Measurements from ENCODE around the gene TMEM131.

The TMEM131 gene

DNA sequence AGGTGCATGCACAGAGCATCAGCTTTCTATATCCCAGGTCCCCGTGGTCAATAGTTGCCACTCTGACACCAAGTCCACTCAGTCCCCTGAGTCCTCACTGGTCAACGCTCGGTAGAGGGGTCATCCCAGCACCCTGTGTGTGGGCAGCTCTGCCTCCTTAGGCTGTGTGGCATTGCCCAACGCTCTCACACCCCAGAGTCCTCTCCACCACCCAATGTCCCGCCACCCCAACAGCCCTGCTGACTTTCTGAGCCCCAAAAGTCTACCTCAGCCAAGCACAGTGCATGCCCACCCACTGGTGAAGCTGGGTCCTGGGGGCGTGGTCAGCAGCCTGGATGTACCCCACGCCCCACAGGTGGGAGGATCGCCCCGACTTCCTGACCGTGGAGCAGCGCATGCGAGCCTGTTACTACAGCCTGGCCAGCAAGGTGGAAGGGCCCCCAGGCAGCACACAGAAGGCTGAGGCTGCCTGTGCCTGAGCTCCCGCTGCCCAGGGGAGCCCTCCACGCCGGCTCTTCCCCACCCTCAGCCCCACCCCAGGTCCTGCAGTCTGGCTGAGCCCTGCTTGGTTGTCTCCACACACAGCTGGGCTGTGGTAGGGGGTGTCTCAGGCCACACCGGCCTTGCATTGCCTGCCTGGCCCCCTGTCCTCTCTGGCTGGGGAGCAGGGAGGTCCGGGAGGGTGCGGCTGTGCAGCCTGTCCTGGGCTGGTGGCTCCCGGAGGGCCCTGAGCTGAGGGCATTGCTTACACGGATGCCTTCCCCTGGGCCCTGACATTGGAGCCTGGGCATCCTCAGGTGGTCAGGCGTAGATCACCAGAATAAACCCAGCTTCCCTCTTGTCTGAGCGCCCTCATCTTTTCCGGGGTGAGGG lies 256.5 kb downstream of the TMEM131 start:
- DNase-seq (ENCODE audit: low read depth) = no peak

DNA sequence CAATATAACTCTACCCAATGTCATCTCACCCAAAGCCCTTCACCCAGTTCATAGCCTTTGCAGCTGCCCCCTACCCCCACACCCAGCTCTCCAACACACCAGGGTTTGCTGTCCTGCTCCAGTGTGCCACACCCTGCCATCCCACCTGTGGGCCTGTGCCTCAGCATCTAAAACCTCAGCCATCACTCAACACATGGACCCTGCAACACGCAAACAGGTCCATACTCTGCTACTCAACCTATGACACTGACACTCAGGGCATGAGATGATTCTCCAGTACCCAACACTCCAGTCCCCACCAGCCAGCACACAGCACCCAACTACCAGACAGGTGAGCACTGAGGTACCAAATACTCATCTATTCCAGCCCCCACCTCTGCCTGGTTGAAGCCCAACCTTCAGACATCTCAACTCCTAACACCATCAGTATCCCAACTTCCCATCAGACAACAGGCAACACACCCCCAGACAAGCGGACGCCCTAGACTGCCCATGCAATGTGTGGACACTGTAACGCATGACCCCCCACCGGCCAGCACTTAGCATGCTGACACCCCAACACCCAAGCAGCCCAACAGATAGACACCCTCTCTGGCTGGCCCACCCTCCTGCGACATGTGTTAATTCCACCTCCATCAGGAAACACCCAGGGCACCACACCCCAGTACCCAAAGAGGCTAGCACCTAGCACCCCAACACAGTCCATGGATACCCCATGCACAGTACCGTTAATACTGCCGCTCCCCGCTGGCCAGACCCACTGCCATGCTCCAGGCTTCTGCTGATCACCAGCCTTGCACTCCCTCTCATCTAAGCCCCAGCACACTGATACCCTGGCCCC lies 257.3 kb downstream of the TMEM131 start:
- DNase-seq (ENCODE audit: low read depth) = no peak

DNA sequence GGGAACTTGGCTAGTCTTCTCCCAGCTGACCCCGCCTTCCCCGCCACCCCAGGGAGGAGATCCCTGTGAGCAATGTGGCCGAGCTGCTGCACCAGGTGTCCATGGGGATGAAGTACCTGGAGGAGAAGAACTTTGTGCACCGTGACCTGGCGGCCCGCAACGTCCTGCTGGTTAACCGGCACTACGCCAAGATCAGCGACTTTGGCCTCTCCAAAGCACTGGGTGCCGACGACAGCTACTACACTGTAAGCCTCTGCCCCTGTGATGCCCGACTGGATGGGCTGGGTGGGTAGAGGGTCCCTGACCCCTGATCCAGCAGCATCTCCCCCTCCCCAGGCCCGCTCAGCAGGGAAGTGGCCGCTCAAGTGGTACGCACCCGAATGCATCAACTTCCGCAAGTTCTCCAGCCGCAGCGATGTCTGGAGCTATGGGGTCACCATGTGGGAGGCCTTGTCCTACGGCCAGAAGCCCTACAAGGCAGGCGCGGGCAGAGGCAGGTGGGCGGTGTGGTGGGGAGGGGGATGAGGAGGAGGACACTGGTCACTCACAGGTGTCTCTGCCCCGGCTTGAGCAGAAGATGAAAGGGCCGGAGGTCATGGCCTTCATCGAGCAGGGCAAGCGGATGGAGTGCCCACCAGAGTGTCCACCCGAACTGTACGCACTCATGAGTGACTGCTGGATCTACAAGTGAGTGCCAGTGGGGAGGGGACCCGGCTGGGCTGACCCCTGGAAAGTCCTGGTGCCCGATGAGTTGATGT lies 258.1 kb downstream of the TMEM131 start:
- no peak for DNase-seq (ENCODE audit: low read depth)

DNA sequence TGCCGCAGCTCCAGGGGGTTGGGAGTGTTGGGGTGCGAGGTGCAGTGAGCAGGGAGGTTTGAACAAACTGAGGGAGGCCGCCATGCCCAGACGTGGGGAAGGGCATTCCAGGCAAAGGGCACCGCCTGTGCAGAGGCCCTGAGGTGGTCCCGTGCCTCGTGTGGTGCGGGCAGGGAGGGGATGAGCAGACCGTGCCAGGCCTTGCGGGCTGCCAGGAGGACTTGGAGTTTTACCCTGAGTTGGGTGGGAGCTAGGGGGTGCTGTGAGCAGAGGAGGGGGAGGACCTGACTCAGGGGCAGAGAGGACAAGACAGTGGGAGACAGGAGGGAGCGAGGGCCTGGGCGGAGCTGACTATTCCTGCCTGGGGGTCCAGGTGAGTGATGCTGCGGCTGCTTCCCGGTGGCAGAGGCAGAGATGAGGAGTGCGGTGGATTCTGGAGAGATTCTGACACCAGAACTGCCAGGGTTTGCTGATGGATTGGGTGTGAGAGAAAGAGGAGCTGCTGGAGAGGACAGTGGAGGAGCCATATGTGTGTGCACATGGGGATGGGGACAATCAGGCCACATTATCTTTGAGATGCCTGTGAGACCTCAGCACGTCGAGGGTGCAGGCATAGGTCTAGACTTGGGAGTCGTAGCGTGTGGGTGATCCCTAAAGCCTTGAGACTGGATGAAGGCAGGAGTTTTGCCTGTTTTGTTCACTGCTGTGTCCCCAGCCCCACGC lies 259.0 kb downstream of the TMEM131 start:
- DNase-seq (ENCODE audit: low read depth) = no peak

DNA sequence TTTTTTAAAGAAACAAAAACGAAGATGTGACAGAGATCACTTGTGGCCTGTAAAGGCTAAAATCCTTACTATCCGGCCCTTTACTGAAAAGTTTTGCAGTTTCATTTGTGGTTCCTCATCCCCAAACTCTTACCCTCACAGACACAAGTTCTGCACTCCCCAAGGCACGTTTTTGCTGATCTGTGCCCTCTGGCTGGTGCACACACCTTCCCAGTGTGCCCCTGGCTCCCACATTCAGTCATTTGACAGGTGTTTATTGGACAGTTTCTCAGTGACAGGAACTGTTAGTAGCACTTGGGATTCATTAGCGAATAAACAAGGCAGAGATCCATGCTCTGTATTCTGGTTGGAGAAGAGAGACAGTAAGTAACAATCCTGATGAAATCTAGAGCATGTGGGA lies 259.6 kb downstream of the TMEM131 start:
- no peak for DNase-seq (ENCODE audit: low read depth)

DNA sequence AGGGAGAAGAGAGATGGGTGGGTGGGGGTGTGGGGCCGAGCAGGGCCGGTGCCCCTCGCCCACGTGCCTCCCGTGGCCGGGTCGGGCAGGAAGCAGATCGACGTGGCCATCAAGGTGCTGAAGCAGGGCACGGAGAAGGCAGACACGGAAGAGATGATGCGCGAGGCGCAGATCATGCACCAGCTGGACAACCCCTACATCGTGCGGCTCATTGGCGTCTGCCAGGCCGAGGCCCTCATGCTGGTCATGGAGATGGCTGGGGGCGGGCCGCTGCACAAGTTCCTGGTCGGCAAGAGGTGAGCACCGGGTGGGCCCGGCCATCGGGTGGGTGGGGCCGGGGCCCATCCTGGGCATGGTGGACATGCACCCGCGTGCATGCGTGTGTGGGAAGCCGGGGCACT lies 260.6 kb downstream of the TMEM131 start:
- no peak for DNase-seq (ENCODE audit: low read depth)

DNA sequence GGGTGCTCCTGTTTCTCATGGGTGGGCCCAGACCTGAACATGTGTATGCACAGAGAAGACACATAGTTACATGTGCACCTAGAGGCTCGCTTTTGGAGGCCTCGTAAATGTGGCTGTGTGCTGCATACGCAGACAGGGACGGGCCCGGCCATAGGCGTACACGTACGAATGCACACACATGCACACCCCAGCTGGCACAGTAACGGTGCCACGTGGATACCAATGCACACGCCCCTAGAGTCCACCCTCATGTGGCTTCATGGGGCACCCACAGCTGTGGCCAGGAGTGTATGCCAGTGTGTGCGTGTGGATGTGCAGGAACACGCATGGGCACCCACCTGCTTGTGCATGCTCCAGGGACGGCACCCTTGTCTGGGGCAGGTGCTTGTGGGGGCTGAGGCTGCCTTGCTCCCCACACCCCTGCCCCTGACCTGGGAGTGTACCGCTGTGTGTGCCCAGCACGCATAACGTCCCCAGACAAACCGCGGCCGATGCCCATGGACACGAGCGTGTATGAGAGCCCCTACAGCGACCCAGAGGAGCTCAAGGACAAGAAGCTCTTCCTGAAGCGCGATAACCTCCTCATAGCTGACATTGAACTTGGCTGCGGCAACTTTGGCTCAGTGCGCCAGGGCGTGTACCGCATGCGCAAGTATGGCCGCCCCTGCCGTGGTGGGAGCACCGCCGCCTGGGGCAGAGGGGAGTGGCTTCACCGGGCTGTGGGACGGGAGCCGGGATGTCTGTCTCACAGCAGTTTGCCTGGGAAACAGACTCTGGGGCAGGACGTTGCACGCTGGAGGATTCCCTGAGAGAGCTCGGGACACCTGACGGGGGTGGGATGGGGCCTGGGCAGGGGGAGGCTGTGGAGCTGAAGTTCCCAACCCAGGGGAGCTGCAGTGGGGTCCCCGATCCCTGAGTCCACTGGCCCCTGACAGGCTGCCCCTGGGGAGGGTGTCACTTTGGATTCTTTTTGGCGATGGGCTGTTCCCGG lies 261.4 kb downstream of the TMEM131 start:
- DNase-seq (ENCODE audit: low read depth) = no peak

DNA sequence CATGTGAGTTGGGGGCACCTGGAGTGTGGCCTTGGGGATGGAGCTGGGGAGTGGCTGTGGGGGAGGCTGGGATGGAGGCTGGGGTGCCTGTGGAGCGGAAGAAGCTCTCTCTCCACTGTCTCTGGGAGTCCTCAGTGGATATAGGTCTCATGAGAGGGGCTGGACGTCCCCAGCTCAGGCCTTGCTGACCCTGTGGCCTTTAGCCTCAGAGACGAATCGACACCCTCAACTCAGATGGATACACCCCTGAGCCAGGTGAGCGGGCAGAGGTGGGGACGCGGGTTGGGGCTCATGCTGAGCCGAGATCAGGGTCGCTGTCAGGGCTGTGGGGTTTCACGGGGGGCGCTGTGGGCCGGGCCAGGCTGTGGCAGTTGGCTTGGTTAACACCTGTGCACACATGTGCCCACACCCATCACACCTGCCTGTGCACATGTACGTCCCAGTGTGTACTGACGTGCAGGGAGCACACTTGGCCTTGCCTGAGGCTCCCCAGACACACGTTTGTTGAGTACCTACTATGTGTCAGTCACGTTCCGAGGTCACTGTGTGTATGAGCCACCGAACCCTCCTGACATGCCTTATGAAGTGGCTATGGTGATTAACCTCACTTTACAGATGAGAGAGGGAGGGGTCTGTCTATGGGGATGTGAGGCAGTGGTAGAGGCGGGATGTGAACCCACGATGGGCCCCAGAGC lies 262.3 kb downstream of the TMEM131 start:
- no peak for DNase-seq (ENCODE audit: low read depth)

DNA sequence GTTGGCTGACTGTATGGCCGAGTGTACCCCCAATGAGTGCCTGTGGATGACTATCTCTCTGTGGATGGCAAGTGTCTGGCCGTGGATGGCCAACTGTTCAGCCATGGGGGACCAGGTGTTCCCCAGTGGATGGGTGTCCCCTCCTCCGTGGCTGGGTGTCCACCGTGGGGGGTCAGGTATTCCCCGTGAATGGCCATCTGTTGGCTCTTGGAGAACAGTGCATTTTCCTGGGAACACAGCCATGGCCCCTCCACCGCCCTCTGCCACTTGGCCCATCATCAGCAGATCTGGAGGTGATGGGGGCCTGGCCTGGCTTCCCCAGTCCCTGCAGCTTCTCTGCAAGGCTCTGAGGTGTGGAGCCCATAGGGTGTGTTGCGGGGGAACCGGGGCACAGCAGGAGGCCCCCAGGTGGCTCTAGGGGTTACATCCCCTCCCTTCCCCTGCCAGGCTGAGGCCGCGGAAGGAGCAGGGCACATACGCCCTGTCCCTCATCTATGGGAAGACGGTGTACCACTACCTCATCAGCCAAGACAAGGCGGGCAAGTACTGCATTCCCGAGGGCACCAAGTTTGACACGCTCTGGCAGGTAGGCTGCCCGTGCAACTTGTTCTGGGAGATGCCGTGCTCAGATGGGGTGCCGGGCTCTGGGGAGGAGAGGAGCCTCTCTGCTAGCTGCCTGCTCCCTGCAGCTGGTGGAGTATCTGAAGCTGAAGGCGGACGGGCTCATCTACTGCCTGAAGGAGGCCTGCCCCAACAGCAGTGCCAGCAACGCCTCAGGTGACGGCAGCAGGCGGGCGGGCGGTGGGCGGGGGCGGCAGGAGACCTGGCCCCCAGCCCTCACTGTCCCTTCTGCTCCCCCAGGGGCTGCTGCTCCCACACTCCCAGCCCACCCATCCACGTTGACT lies 263.1 kb downstream of the TMEM131 start:
- no peak for DNase-seq (ENCODE audit: low read depth)

DNA sequence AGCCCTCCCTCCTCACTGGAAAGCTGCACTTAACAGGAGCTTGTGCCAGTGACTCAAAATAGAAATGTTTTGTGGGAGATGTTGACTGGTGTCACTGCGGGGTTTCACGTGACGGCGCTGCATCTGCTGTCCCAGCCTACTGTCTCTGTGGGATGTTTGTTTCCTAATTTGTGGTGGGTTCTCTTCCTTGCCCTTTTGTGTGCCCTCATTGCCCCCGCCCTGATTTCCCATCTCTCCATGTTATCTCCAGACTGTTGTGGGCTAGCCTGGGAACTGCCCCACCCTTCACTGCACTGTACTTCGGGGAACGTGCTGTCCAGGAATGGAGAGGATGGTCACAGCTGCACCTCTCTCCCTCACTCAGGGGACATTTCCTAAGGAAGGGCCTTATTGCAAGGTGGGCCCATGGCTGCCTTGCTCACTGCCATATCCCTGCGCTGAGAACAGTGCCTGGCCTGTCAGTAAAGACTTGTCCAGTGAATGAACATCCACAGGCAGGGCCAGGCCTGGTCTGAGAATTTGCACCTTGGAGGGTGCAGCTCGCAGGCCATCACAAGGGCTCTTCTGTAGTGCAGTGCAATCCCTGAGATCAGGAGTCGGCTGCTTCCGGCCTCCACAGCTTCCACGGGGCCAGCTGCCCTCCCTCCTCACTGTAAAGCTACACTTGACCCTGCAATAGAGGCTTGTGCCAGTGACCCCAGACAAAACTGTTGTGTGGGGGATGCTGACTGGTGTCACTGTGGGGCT lies 264.3 kb downstream of the TMEM131 start:
- no peak for DNase-seq (ENCODE audit: low read depth)

DNA sequence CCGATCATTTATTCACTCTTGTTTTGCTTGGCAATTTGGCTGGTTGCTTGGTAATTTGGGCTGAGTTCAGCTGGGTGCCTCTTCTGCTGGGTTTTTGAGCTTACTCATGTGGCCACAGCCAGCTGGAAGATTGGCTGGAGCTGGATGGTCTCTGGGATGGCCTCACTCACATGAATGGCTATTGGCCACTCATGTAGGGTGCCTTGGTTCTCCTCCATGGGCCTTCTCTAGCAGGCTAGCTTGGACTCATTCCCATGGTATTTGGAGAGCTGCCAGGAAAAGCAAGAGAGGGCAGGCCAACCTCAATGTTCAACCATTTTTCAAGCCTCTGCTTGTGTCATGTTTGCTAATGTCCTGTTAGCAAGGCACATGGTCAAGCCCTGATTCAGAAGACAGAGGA lies 265.5 kb downstream of the TMEM131 start:
- DNase-seq (ENCODE audit: low read depth) = no peak

DNA sequence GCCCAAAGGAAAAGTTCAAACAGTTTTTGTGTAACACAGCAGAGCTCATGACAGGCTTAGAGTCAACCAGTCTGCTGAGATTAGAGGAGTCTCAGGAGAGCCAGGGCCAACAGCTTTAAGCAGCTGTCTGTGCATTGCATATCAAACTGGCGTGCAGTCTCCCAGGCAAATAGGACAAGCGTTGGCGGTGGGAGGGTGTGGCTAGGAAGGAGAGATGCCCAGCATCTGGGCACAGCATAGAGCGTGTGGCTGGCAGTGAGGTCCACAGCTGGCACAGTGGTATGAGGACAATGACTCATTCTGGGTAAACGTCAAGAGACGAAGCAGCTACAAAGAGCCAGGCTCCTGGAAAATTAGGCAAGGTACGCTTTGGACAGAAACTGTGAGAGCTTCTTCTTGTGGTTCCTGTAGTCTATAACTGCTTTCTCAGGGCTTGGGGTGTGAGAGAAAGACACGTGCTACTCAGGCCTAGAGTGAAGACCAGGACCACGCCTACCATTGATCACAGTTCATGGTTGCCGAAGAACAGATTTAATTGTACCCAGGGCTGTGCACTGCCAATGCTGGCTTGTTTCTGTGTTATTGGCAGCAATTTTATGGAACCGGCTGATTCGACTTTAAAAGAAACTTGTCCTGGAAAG lies 267.5 kb downstream of the TMEM131 start:
- DNase-seq (ENCODE audit: low read depth) = no peak

DNA sequence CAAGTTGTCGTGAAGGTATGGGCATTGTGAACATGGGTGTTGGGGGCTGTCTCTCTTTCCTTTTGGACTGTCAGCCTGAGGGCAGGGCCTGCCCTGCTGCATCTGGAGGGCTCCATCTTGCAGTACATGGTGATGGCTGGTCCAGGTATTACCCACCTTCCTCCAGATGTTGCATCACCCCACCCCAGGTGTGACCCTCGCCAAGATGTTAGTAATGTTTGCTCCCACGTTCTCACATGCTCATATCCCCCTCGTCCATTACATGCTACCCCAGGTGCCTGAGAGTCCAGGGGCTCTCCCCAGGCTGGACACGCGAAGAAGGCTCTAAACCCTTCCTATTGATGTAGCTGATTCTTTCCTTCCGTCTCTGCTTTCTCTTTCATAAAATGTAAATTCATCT lies 268.5 kb downstream of the TMEM131 start:
- DNase-seq (ENCODE audit: low read depth) = no peak

DNA sequence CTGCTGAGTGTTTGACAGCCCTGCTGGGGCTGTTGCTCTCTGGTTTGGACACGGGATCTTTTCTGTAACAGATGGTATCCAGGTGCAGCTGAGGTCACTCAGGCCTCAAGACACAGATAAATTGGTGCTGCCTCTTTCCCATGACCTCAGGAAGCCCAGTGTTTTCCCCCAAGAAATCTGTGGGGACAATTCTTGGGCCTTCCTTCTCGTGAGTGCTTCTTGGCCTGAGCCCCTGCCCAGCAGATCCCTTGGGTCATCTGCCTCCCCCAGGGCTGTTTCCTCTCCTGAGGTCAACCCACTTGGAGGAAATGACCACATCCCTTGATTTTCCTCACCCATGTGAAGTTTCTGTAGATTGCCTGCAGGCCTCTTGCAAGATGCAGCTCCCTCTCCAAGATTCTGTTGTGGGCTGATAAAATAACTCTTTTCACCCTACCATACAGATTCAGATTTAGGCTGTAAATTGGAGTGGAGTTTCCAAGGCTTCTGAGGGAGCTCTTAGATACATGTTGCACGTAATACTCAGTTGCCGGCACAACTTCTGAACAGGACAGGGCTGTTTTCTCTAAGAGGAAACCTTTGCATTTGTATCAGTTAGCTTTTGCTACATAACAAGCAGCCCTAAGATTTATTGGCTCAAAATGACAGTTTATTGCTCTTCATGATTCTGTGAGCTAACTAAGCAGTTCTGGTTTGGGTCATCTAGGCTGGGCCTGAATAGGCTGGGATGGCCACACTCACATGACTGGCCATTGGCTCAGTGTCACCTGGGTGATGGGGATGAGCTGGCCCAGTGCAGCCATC lies 269.3 kb downstream of the TMEM131 start:
- no peak for DNase-seq (ENCODE audit: low read depth)

DNA sequence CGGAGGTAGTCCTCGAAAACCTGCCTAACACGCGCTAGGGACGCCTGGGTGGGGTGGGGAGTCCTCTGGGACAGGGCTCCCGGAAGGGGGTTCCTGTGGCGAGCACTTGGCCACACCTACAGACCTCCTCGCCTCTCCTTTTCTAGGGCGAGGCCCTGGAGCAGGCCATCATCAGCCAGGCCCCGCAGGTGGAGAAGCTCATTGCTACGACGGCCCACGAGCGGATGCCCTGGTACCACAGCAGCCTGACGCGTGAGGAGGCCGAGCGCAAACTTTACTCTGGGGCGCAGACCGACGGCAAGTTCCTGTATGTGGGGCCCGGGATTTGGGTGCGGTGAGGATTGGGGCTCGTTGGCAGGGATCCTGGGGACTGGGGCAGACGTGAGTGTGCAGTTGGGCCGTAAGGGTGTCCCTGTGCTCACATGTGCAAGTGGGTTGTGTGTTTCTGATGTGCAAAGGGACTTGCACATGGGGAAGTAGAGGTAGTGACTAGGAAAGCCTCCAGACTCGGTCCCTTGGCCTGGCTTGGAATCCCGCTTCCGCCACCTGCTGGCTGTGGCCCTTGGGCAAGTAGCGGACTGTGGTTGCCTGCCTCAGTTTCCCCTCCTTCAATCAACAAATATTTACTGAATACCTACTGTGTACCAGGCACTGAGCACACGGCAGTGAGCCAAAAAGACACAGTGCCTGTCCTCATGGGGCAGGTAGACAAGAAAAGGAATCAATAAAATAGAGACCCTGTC lies 270.6 kb downstream of the TMEM131 start:
- DNase-seq (ENCODE audit: low read depth) = no peak

DNA sequence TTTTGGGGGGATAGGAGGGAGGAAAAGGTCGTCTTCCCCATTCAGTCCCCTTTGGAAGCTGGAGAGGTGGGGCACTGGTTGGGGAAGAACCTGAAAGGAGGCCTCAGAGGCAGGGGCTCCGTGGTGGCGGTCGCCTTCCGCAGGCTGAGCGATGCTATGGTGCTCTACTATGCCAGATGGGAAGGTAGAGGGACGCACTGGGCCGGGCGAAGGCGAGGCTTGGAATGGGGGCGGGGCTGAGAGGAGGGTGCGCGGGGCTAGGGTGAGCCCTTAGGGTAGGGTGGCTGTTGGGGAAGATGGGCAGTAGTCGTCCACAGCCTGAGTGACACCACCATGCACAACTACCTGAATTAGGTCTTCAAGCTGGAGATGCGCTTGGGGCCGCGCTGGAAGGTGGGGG lies 271.2 kb downstream of the TMEM131 start:
- no peak for DNase-seq (ENCODE audit: low read depth)
